Right lung (tissue), 10 donors: ENCODE data around the gene ANKRD33B. TPM values are rescaled to one million over a fixed set of nuclear protein-coding genes. Genes with fewer than 3 reads are reported as not detected.
"Not testable (repeated sequence)": the region's sequence is repeated elsewhere in the genome, so short reads cannot be mapped to it uniquely, and the experiment has no call there.

Experiments
- DNase-seq, 2 donors: peaks; one replicate each; pipeline ENCODE4 v3.0.0-alpha.2; 2013
- long read RNA-seq, 8 donors: transcript quantifications; one replicate each; lab custom pipeline, GENCODE V29; 2026
- polyA plus RNA-seq, 5 donors: library from polyadenylated mRNA; unstranded; fragments of 120-200 nt; gene quantifications; one replicate each; pipeline versions ENCODE4 v1.2.1 to v1.2.3, GENCODE V29; 2013; ENCODE audit warnings: inconsistent platforms in 1 of 5, low replicate concordance in 1 of 5; ENCODE audit not compliant: insufficient read length in 5 of 5, insufficient read depth in 1 of 5

Gene ANKRD33B
- polyA plus RNA-seq, result under 1 TPM; 0.53 to 0.78 (median 0.58) TPM
- long read RNA-seq, donor 1, result 0 reads
- long read RNA-seq, donor 2, result 0 reads
- long read RNA-seq, donor 3, result 0 reads
- long read RNA-seq, donor 4, result 0 reads
- long read RNA-seq, donor 5, result 0 reads
- long read RNA-seq, donor 6, result 0 reads
- long read RNA-seq, donor 7, result 0 reads
- long read RNA-seq, donor 8, result 0 reads

- peak; percentile 51 to 66 for DNase-seq
These were observed at the start of gene ANKRD33B for GRCh38 chr5:10563945-10564837. Gene ANKRD33B (plus strand): TSS chr5:10564070. CDS start chr5:10564468, 398 bp downstream.

DNA sequence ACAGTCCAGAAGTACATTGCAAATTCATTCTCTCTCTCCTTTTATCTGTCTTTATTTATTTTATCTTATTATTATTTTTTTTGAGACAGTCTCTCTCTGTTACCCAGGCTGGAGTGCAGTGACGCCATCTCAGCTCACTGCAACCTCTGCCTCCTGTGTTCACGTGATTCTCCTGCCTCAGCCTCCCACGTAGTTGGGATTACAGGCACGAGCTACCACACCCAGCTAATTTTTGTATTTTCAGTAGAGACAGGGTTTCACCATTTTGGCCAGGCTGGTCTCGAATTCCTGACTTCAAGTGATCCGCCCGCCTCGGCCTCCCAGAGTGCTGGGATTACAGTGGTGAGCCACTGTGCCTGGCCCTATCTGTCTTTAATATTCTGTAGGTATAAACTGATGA is 49.3 kb upstream of the ANKRD33B start:
- not testable (repeated sequence) for DNase-seq

GRCh38 chr5:10515492-10515891 is 48.4 kb upstream of the ANKRD33B start:
- DNase-seq, result no peak

DNA sequence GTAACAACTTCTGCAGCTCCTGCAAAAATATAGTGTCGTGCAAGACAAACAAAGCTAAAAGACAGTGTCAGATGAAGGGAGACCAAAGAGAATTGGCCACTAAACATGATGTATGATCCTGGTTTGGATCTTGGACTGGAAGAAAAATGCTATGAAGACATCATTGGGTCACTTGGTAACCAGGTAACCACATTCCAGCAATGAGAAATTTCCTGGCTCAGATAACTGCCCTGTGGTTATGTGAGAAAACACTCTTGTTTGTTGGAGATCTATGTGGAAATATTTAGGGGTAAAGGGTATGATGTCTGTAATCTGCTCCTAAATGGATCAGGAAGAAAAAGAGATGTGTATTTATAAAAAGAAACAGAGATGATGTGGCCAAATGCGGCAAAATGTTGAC is 45.5 kb upstream of the ANKRD33B start:
- no peak for DNase-seq

GRCh38 chr5:10519729-10520128 is 44.1 kb upstream of the ANKRD33B start:
- DNase-seq, result no peak

GRCh38 chr5:10520706-10521105 is 43.2 kb upstream of the ANKRD33B start:
- DNase-seq, result peak; percentile 13 to 18

GRCh38 chr5:10521466-10522223 is 42.2 kb upstream of the ANKRD33B start:
- no peak for DNase-seq

GRCh38 chr5:10522224-10522611 is 41.7 kb upstream of the ANKRD33B start:
- no peak for DNase-seq

DNA sequence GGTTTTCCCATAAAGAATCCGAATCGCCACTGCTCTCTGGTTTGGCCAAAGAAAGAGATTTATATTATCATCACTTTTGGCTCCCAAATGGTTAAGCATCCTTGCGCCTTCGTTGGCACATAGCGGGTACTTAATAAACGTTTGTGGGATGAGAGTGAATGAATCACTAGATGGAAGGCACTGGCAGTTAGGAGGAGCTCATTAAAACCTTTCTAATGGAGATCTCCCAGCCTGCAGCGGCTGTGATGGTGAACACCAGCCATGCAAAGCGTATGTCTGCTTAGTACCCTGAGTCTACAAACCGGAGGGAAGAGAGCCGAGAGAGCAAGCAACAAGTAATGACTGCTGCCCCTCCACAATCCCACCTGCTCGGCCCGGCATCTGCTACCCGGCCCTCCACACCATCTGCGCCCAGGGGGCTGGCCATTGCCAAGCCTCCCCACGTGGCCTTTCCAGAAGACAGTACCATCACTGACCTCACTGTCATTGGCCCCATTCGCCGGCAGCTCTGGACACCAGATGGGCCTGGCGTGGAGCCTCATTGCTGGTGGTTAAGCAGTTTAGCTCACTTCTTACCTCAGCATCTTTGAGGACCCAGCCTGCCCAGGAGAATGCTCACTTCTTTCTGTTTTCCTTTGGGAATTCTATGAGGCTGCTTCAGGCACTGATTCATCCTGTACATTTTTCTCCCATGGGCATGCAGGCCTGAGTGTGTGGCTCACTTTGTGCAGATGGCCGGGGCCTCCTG is 39.3 kb upstream of the ANKRD33B start:
- no peak for DNase-seq

- no peak for DNase-seq
These were observed 38.8 kb upstream of the ANKRD33B start for GRCh38 chr5:10525124-10525495.

GRCh38 chr5:10527281-10527950 is 36.5 kb upstream of the ANKRD33B start:
- no peak for DNase-seq

GRCh38 chr5:10528056-10528816 is 35.6 kb upstream of the ANKRD33B start:
- DNase-seq, result no peak

GRCh38 chr5:10528827-10529226 is 35.0 kb upstream of the ANKRD33B start:
- DNase-seq, result no peak

DNA sequence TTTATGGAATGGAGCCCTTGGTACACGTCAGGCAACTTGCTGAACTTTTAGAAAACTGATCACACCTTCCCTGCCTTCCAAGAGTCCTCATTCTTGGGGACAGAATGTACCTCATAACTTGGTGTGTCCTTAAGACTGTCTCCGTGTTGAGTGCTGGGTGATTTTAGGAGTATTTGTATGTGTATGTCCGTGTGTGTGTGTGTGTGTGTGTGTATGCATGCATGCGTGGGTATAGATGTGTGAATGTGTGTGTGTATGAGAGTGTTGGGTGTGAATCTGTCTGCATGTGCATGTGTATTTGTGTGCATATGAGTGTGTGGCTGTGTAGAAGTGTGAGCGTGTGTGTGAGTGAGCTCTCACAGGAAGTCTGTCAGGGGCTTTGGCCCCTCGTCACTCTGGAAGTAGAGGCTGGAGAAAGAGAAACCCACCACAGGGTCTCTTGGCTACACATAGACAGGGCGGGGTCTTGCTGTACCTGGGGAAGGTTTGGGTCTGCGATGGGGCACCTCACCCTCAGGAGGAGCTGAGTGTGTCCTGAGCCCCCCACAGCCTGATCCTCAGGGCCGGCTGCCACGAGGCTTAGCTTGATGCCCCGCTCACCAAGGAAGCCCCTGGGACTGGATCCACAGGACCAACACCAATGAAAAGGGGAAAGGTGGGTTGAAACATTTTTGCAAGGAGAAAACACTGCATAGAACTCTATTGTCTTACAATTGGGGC is 33.1 kb upstream of the ANKRD33B start:
- DNase-seq, result no peak

DNA sequence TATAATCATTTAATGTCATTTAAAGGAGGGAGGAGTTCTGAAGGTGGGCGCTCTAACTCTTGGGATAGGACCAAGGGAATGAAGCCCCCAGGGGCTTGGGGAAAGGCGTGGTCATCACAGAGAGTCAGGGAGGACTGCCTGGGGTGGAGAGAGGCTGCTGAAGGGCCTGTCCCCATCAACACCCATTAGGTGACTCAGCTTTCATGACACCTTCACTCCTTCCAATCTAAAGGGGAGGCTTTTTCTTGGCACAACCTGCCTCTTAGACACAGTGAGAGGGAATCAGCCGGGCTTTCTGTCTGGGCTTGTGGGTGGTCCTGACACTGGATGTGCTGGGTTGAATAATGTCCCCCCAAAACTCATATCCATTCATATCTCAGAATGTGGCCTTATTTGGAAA is 31.4 kb upstream of the ANKRD33B start:
- no peak for DNase-seq

DNA sequence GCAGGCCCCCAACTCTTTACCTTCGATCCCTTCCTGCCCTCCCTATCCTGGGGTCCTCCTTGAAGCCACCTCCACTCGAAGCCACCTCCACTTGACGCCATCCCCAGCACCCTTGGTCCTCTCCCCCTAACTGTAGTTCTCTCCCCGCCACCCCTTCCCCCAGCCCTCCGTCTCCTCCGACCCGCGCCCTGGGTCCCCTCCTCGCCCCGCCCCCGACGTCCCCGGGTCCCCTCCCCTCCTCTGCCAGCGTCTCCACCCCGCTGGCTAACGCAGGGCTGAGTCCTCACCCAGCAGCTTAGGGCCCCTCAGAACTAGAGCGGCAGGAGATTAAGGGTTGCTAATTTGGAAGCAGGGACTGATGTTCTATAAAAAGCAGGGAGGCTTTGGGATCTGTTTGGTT is 30.6 kb upstream of the ANKRD33B start:
- DNase-seq, result no peak

- no peak for DNase-seq
These were observed 29.0 kb upstream of the ANKRD33B start for GRCh38 chr5:10534561-10535530.

- no peak for DNase-seq
These were observed 27.4 kb upstream of the ANKRD33B start for GRCh38 chr5:10536511-10536910.
